GM06990 (cell line): Measurements from ENCODE around the gene STAMBPL1.
A peak's percentile ranks its signal among the peaks of the same experiment; 100 is the strongest.
"Not testable (repeated sequence)": the region's sequence is repeated elsewhere in the genome, so short reads cannot be mapped to it uniquely, and the experiment has no call there.

Experiments used
- DNase-seq: peaks from one replicate; pipeline ENCODE4 v3.0.0-alpha.2; 2011; ENCODE audit not compliant: insufficient read length; ENCODE audit errors: extremely low read depth
- H3K27me3 ChIP-seq: replicated peaks from 2 replicates; pipeline ENCODE4 v1.6.0; 2011; ENCODE audit warnings: low read length; ENCODE audit not compliant: control insufficient read depth, insufficient read depth
- H3K36me3 ChIP-seq: 2 replicates; pipeline ENCODE4 v1.5.1; 2011; ENCODE audit warnings: low read length; ENCODE audit not compliant: control insufficient read depth, insufficient read depth
- H3K4me3 ChIP-seq: replicated peaks from 2 replicates; pipeline ENCODE4 v1.5.1; 2011; ENCODE audit warnings: low read depth, mild to moderate bottlenecking, control low read depth, low read length
- CTCF ChIP-seq: IDR thresholded peaks from 2 replicates; pipeline ENCODE4 v1.5.1; 2011; ENCODE audit warnings: low read length, control low read depth, mild to moderate bottlenecking, inconsistent platforms; ENCODE audit not compliant: insufficient read depth, poor library complexity, severe bottlenecking

STAMBPL1 gene

DNA sequence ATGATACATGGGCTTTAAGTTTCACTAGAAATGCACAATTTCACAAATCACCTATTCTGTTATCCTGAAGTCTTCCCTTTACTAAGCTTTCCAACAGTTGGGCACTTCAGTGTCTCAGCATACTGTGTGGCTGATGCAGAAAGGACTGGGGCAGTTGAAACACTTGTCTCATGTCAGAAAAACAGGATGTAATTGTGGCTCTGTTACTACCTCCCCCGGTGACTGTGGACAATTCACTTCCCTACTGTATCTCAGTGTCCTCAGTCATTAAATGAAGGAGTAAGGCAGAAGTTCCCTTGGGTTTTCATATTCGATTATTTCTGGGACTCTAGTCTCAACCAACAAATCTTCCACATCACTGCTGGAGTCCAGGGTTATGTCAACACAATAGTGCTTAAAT, 46.3 kb upstream of the STAMBPL1 start:
- H3K36me3 ChIP-seq = no peaks in the 10 kb centered on the region
- H3K4me3 ChIP-seq = no peak overlapping the region
- DNase-seq = no peak
- H3K27me3 ChIP-seq = no peaks in the 10 kb centered on the region
- no peak for TF ChIP-seq CTCF

- H3K36me3 ChIP-seq = no peaks in the 10 kb centered on the region
- TF ChIP-seq CTCF = peak; percentile 78
- H3K27me3 ChIP-seq = no peaks in the 10 kb centered on the region
- peak; percentile 56 for DNase-seq
- H3K4me3 ChIP-seq = no peak overlapping the region
Observed at GRCh38 chr10:88835096-88835909, 44.7 kb upstream of the STAMBPL1 start.

DNA sequence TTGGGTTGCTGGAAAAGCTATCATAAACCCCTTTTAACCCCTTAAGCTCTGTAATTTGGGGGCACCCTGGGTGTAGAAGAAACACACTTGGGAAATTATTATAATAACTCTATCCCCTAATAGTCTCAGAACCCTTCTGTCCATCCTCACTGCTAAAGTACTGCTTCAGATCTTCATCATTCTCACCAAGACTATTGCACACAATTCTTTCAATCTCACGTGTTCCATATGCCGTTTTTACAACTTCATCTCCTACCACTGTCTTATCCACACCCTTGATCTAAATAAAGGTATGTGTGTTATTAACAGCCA, 44.2 kb upstream of the STAMBPL1 start:
- no peak for TF ChIP-seq CTCF
- Histone ChIP-seq H3K27me3 (no peaks in the 10 kb centered on the region), H3K36me3 (no peaks in the 10 kb centered on the region), H3K4me3 (no peak overlapping the region)
- DNase-seq = no peak

DNA sequence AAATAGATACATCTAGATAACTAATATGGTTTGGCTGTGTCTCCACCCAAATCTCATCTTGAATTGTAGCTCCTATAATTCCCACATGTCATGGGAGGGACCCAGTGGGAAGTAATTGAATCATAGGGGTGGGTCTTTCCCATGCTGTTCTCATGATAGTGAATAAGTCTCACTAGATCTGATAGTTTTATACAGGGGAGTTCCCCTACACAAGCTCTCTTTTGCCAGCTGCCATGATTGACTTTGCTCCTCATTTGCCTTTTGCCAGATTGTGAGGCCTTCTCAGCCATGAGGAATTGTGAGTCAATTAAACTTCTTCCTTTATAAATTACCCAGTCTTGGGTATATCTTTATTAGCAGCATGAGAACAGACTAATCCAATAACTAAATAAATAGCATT, 42.4 kb upstream of the STAMBPL1 start:
- not testable (repeated sequence) for H3K4me3 ChIP-seq, H3K27me3 ChIP-seq, H3K36me3 ChIP-seq, DNase-seq

DNA sequence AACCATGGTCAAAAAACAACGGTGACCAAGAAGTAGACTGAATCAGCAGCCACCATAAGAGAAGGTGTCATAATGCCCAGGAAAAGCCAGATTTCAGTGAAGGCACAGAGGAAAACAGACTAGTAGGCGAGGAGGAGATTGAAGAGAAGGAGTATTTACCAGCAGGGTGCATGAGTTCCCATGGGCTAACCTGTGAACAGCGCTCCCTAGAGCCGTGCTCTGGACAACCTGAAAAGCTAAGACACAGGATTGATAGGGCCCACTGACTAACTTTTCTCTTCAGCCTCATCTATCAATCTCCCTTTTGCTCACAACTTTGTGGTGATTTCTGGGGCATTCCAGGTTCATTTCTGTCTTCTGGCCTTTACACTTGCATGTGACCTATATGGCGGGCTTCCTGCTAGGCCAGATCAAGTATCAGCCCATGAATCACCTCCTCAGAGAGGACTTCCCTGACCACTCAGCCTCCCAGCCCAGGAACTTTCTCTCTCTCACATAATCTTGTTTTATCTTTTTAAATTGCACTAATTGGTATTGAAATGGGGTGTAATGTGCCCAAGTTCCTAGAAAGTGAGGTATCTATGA, 41.2 kb upstream of the STAMBPL1 start:
- H3K27me3 ChIP-seq = no peaks in the 10 kb centered on the region
- H3K36me3 ChIP-seq = no peaks in the 10 kb centered on the region
- TF ChIP-seq CTCF = no peak
- H3K4me3 ChIP-seq = no peak overlapping the region
- no peak for DNase-seq

GRCh38 chr10:88840104-88840503, 39.9 kb upstream of the STAMBPL1 start:
- DNase-seq = no peak
- no peak for TF ChIP-seq CTCF
- no peaks in the 10 kb centered on the region for H3K36me3 ChIP-seq
- no peaks in the 10 kb centered on the region for H3K27me3 ChIP-seq
- no peak overlapping the region for H3K4me3 ChIP-seq
